CD4-positive, alpha-beta T cell treated with Interferon gamma for 1 hour (primary cell): ENCODE measurements around the gene GLRX2.
"Not testable (repeated sequence)": the region's sequence is repeated elsewhere in the genome, so short reads cannot be mapped to it uniquely, and the experiment has no call there.

ENCODE experiments used
- DNase-seq: peaks from one replicate; pipeline ENCODE4 v3.0.0-alpha.2; 2020

The GLRX2 gene

GRCh38 chr1:193060938-193061337, 44.3 kb downstream of the GLRX2 start:
- no peak for DNase-seq

GRCh38 chr1:193060406-193060805, 44.8 kb downstream of the GLRX2 start:
- DNase-seq = no peak

- DNase-seq = no peak
Observed at GRCh38 chr1:193060115-193060403, 45.2 kb downstream of the GLRX2 start.

- DNase-seq = peak; percentile 95
Observed at GRCh38 chr1:193059282-193060114, 45.7 kb downstream of the GLRX2 start, which contains the start of the genes RO60 and UCHL5. Gene RO60, plus strand, starts transcription at chr1:193059612. Its CDS starts 9,443 bp downstream, at chr1:193069055. Gene UCHL5, minus strand, starts transcription at chr1:193059360. Its CDS starts 100 bp downstream, at chr1:193059260.

- DNase-seq = peak; percentile 49
Observed at GRCh38 chr1:193058529-193059281, 46.5 kb downstream of the GLRX2 start.

- no peak for DNase-seq
Observed at GRCh38 chr1:193054169-193054675, 51.0 kb downstream of the GLRX2 start.

- not testable (repeated sequence) for DNase-seq
Observed at GRCh38 chr1:193048913-193049312, 56.3 kb downstream of the GLRX2 start.
